ENCODE results near the gene CELA3B.
"Not testable (repeated sequence)": the region's sequence is repeated elsewhere in the genome, so short reads cannot be mapped to it uniquely, and the experiment has no call there.

DNA sequence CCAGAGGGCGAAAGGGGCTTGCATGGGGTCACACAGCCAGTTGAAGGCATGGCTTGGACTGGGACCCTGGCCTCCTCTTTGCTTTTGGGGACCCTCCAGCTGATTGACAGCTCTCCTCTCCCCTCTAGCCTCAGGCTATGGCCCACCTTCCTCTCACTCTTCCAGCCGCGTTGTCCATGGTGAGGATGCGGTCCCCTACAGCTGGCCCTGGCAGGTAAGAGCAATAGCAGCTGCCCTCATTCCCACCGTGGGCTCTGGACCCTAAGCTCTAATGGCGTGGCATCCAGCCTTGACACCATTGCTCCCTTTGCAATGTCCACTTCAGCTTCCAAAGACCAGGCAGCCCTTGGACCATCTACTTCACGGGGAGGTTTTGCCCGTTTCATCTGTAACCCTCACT is 26.1 kb downstream of the CELA3B start:
- TF ChIP-seq, protein P1, sequence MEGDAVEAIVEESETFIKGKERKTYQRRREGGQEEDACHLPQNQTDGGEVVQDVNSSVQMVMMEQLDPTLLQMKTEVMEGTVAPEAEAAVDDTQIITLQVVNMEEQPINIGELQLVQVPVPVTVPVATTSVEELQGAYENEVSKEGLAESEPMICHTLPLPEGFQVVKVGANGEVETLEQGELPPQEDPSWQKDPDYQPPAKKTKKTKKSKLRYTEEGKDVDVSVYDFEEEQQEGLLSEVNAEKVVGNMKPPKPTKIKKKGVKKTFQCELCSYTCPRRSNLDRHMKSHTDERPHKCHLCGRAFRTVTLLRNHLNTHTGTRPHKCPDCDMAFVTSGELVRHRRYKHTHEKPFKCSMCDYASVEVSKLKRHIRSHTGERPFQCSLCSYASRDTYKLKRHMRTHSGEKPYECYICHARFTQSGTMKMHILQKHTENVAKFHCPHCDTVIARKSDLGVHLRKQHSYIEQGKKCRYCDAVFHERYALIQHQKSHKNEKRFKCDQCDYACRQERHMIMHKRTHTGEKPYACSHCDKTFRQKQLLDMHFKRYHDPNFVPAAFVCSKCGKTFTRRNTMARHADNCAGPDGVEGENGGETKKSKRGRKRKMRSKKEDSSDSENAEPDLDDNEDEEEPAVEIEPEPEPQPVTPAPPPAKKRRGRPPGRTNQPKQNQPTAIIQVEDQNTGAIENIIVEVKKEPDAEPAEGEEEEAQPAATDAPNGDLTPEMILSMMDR (IDR thresholded peaks at IDR 0.05; ENCODE audit: low read depth, low read length, poor library complexity, severe bottlenecking), result not testable (repeated sequence)
- TF ChIP-seq EZH2phosphoT487 (IDR thresholded peaks at IDR 0.05; ENCODE audit: borderline replicate concordance, low read length), result not testable (repeated sequence)
